EL (cell line): ENCODE measurements around the gene PTPRQ.

Experiments
- DNase-seq: peaks from one replicate; pipeline ENCODE4 v3.0.0-alpha.2; 2016

PTPRQ gene

DNA sequence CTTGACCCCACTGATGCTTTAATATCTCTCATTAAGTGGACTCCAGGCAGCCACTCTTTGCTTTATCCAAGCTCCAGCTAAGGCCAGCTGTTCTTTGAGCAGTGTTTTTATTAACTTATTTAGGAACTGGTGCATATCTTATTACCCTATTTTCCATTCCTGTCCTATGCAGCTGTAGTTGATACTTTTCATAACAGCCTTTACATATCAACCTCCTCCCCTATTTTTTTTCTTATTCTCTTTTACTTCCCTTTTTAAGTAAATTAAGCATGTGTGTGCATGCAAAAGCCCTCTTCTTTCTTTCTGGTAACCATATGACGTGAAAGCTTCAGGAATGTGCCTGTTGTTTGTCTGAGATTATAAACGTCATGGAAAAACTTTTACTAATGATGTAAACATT is 121.2 kb downstream of the PTPRQ start:
- peak; percentile 42 for DNase-seq

DNA sequence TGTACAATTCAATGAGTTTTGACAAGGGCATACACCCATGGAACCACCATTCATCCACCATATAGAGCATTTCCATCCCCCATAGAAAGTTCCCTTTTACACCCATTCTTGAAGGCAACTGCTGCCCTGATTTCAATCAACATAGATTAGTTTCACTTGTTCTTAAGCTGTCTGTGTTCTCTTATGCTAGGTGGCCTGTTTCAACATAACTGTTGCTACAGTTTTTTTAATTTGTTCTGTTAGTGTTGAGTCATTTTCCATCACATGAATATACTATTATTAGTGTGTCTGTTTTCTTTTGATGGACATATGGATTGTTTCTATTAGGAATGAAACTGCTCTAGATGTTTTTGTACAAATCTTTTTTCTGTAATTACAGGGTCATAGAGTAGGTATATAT is 123.4 kb downstream of the PTPRQ start:
- DNase-seq: peak; percentile 33

DNA sequence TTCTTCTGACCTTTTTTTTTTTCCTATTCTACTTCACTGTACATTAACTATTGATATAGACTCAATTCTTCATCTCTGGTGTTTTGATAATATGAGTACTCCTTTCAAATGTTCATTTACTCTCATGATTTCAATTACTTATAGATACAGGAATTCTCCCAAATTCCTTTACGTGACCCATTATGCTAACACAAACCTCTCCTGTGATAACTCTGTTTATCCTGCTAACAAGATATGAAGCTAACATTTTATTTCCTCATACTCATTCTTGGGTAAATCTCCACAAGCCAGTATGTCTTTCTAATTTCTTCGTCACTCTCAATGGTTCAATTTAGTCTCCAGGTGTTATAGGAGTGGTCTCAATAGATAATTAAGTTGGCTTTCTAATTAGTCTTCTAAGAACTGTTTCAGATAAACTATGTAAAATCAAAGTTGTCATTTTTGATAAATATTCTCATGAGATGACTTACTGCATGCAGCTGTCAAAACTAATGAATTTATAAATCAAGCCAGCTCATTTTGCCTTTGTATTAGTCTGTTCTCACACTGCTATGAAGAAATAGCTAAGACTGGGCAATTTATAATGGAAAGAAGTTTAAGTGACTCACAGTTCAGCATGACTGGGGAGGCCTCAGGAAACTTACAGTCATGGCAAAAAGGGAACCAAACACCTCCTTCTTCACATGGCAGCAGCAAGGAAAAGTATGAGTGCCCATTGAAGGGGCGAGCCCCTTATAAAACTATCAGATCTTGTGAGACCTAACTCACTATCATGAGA is 132.8 kb downstream of the PTPRQ start:
- DNase-seq: no peak

DNA sequence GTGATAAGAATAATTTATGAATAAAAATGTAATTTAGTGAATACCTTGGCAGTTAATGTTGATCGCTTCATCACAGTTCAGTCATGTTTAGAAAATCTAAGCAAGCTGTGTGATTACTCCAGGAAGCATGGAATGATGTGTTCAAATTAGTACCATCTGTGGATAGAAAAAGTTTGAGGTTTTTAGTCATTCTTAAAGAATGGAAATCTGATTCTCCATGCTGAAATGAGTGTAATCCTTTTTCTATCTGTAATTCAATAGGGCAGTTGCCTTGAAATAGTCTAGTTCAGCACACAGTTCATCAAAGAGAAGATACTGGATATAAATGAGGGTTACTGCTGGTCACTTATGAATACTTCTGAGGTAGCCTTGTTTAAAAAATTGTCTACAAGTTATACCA is 136.2 kb downstream of the PTPRQ start:
- peak; percentile 94 for DNase-seq

DNA sequence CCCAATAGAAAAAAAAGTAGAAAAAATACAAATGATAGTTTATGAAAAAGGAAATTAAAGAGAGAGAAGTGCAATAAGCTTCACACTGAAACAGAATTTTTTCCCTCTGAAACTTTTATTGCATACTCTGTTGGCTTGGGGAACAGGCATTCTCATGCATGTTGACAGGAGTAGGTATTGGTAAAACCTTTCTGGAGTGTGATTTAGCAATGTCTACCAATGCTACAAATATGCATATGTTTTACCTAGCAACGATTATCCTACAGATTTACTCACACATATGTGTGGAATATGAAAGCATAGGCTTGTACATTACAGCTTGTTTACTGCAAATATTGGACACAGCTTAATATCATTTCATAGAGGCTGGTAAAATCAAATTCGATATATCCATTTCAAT is 137.7 kb downstream of the PTPRQ start:
- DNase-seq: no peak

DNA sequence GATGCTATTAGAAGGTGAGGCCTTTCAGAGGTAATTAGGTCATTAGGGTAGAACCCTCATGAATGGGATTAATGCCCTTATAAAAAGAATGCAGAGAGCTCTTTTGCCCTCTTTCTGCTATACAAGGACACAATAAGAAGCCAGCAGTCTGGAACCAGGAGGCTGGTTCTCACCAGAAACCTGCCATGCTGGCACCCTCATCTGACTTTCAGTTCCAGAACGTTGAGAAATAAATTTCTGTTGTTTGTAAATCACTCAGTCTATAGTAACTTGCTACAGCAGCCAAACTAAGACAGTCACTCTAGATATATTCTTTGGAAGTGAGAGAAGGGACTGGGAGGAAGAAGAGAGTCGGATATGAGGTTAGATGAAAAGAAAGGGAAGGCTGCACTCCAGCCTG is 138.4 kb downstream of the PTPRQ start:
- DNase-seq: no peak

DNA sequence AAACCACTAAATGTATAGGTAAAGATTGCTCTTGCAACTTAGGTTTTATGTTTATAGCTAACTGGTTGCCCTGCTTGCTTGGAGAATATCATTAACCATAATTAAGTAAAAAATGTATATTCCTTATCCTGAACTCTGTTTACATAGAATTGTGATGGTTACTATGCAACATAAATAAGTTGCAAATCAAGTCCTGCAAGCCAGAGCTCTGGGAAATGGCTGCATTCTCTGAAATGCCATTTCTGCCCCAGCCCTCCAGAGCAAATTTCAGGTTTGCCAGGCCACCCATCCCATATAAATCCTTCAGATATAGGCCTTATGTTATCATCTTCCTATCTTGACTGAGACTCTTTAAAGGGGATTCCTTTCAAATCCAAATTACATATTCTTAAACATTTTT is 145.0 kb downstream of the PTPRQ start:
- no peak for DNase-seq

DNA sequence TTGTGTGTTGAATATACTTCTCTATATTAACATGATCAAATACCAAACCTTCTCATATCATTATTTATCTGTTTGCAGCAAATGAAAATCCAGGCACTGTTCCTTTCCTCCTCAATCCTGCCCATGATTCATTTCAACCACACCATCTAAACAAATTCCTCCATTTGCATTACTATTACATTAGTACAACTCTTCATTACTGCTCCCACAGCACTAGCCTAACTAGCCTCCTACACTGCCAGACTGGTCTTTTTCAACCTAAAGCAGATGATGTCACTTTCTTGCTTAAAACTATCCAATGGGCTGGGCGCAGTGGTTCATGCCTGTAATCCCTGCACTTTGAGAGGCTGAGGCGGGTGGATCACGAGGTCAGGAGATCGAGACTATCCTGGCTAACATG is 146.1 kb downstream of the PTPRQ start:
- peak; percentile 38 for DNase-seq

DNA sequence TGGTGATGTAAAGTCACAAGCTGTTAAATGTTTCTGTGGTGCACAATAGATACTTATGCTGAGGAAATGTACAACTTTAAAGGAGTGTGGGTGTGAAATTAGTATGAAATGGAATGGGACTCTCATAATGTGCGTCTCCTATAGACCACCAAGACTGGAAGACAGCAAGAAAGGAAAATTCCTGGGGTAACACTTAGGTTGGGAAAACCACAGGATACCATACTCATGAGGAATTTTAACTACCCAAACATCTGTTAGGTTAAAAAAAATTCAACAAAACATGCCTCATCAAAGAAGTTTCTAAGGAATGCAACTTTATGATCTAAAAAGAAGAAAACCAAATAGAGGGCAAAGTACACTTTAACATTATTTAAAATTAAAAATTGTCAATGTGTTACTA is 149.7 kb downstream of the PTPRQ start:
- DNase-seq: peak; percentile 96

DNA sequence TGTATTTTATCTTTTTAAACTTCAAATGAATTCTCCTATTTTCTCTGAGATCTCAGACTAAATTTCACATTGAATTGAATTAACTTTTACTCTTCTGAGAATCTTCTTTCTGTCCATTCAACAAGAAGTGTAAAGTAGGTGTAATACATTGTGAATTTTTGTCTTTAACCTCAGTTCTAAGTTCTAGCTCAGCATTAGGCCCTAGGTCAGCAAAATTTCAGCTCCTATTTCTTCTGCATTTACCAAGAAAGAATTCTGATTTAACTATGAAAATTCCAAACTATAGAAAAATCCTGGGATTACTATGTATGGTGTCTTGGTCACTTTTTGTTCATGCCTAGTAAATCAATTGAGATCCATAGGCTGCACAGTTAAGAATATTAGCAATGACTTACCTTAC is 152.5 kb downstream of the PTPRQ start:
- DNase-seq: no peak

DNA sequence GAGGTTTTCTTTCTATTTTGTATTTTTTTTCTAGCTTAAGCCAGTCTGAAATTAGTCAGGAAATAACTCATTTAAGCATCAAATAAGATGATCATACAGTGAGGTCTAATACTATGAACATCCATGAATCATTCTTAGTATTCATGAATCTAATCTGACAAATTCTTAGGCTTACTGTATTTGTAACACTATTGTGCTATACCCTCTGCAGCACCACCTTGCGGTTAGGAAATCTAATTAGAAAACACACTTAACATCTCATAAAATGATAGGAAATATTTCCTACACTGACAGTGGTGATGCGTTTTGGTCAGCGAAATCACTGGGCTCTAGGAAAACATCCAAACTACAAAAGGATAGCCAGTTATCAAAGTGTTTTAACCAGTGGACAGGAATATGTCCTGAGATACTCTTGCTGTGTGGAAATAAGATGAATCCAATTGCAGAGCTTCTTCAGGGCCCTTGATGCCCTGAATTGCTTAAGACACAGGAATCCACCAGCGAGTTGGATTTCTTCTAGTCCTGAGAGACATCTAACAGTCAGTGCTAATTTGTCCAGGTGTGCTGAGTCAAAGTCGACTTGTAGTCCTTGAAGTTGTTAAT is 154.1 kb downstream of the PTPRQ start:
- DNase-seq: peak; percentile 86

DNA sequence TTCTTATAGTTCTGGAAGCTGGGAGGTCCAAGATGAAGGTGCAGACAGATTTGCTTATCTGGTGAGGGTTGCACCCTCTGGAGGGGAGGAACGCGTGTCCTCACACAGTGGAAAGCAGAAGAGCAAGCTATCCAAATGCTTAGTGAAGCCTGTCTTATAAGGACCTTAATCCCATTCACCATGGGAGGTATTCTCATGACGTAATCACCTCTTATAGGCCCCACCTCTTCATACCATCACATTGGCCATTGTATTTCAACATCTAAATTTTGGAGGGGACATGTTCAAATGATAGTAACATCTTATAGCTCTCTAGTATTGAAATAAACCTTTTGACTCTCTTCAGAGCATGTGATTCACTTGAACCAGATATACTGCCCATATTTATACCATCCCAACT is 158.4 kb downstream of the PTPRQ start:
- no peak for DNase-seq

DNA sequence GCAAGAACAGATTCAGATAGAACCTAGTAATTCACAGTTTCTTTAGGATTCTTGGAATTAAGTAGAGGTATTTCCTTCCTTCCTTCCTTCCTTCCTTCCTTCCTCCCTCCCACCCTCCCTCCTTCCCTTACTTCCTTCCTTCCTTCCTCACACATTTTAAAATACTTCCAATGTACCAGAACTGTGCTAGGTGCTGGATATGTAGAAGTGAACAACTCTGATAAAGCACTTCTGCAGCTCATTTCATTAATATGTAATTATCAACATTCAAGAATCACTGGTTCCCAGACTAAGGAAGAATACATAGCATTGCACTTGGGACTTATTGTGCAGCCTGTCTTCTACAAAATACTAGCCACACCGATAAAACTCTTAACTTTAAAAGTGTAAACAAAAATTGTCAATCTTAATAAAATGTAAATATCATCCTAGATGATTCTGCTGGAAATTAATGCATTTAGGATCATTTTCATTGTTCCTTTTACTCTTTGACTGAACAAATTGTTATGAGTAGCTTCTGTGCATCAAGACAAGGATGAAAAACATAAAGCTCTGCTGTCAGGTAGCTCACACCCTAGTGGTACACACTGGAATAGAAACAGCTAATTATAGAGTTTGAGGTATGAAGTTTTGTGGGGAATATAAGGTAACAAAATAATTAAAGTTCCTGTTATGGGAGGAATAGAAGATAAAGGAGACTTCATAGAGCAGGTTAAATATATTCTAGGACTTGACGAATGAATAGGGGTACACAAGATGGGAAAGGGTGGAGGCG is 163.5 kb downstream of the PTPRQ start:
- DNase-seq: no peak

DNA sequence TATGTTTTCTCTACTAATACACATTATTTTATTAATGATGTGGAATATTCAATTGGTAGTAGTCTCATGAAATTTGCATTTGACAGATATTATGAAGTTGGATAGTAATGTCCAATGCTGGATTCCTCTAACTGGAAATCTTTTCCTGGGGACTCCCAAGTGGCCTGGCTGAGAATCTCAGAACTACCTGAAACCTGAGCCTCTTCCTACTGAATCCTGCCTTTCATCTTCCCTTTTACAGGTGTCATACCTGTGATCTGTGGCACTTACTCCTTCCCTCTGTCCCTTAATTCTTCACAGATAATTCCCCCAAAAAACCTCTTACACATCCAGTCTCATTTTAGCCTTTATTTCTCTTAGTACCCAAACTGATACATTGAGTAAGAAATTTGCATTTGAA is 173.7 kb downstream of the PTPRQ start:
- DNase-seq: no peak

DNA sequence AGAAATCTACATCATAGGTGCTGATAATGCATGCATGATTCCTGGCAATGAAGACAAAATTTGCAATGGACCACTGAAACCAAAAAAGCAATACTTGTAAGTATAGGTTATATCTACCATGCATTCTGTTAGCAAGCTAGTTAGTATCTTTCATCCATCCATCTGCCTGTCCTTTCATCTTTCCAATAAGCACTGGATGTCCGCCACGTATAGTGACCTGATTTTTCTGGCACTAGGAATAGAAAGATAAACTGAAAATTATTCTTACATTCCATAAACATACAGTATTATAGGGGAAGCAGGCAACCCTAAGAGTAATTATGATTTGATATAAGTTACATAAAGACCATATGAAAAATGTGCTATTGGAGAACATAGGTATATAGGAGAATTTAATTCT is 176.2 kb downstream of the PTPRQ start:
- DNase-seq: no peak

DNA sequence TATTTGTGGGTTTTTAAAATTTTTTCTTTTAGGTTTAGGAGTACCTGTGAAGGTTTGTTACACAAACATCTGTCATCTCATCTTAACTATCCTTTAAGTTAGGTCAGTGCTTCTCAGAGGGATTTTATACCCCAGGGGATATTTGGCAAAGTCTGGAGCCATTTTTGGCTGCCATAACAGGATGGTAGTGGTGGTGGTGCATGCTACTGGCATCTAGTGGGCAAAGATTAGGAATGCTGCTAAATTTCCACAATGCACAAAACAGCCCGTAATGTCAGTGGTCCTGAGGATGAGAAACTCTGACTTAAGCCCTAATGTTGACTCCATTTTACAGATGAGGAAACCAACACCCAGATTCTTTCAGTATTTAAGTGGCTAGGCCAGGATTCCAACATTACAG is 178.2 kb downstream of the PTPRQ start:
- DNase-seq: peak; percentile 41

DNA sequence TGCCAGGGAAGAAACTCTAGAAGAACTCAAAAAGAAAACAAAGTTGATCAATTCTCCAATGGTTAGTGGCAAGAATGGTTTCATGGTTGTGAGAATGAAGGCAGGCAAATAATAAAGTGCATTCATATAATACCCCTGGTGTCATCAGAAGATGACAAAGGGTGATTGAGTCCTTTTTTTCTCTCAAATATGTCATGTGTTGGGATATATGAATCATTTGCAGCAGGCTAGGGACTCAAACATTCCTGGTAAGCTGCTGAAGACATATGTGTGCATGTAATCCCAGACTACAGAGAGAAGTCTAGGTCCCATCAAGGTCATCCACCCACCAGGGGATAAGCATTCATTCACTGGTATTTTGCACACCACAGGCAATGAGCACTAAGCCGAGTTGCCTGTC is 181.0 kb downstream of the PTPRQ start:
- no peak for DNase-seq

DNA sequence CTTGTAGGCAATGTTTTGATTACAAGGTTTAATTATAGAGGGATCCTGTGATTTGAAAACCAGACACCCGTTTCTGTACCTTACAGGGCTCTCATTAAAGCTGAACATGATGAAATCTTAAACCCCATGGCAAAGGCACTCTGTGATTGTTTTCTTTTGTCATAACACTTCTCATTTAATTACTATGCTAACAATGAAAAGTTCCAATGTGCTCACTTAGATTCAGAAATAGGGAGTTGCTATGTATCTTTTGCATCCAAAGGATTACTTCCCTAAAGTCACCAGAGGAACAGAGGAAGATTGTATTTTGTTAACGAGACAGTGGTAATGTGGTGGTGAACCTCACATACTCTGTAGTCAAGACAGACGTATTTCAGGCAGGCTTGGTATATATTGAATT is 181.9 kb downstream of the PTPRQ start:
- no peak for DNase-seq

DNA sequence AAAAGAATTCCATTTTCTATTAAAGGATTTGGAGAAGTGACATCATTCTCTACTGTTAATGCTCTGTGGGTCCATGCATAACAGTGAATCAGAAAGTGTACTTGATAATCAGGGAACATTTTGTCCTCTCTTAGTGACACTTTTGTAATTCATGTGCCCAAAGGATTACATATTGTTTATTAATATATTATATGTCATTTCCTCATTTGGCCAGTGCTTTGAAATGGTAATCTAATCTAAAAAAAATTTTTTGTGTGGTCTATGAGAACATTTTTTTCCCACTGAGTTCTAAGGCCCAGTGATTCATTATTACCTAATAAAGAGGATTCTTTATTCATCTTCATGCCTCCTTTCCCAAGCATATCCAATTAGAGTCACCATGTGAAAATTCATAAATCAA is 183.7 kb downstream of the PTPRQ start:
- peak; percentile 78 for DNase-seq

DNA sequence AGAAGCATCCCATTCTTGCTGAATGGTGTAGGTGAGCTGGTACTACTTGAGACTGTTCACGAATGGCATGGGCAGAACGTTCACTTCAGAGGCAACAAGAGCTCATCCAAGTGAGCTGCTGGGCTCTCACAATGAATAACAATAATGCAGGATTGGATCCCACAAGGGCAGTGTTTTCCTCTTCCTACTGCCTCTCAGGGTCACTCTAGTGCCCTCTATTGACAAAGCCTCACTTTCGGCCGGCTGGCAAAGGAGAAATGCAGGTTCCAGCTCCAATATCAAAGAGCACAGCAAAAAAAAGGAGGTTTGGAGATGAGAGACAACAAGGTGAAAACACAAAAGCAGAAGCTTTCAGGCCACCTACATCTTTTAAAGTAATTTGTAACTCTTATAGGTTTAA is 188.8 kb downstream of the PTPRQ start:
- peak; percentile 23 for DNase-seq

DNA sequence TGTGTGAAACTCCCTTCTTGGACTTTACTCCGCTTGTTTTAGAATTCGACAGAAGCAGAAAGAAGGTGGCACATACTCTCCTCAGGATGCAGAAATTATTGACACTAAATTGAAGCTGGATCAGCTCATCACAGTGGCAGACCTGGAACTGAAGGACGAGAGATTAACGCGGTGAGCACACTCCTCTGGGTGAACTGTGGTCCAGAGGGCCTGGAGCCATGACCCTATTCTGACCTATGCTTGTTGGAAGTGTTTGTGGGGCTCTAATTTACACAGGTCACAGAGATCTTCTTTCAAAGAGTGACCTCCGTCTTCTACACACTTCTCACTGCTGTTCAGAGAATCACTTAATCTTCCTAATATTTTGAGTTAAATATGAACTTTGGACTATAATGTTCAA is 190.9 kb downstream of the PTPRQ start:
- no peak for DNase-seq

DNA sequence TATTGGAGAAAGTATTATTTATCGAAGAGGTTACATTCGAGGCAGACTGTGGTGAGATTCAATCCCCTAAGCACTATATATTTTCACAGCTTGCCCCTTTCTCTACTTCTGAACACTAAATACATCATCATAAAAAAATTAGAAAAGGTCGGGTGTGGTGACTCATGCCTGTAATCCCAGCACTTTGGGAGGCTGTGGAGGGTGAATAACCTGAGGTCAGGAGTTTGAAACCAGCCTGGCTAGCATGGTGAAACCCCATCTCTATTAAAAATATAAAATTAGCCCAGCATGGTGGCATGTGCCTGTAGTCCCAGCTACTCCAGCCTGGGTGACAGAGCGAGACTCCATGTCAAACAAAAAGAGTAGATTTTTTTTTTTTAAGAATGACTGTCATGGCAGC is 192.8 kb downstream of the PTPRQ start:
- peak; percentile 50 for DNase-seq

DNA sequence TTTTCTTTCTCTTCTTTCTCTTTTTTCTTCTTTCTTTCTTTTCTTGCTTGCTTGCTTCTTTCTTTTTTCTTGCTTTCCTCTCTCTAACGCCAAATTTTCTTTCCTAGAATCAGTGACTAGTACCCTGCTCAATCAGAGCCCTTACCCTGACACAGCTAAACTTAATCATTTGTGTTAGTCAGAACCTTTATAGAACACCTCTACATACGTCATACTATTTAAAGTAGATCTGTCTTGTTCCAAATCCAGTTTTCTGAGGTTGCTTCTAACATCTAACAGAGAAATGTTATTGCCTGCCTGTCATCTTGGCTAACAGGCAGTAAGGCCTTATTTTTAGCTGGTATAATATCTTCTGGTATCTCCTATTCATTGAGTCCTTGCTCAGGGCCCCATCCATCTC is 197.9 kb downstream of the PTPRQ start:
- DNase-seq: no peak

DNA sequence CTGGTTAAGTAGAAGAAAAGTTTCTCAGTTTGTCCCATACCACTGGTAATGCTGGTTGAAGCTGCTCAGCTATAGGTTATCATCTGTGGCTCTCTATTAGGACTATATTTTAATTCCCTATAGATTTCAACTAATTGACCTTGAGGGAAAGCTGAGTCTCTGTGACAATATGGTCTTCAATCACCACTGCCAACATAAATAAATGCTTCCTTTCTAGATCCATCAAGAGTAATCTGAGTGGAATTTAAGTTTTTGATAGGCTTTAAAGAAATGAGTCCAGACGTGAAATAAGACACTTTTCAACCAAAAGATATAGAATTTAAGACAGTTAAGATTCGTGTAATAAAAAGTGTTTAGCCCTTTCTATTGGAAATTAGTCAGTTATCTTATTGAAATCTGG is 199.9 kb downstream of the PTPRQ start:
- DNase-seq: peak; percentile 16
